HEK293 (cell line): Measurements from ENCODE around the gene TFAP2C.

Experiments
- CTCF ChIA-PET: fragments of 350-600 bp; formaldehyde crosslinking; extraction: SDS; loops from one replicate; lab custom pipeline; 2021; ENCODE audit warnings: antibody characterized with exemption; lab: Yijun Ruan, JAX
- POLR2A ChIA-PET: fragments of 300-600 bp; formaldehyde crosslinking; extraction: SDS; loops from one replicate; lab custom pipeline; 2020; ENCODE audit warnings: antibody characterized with exemption, inconsistent platforms; lab: Yijun Ruan, JAX
- H3K27ac ChIP-seq: fragments of 200-500 bp; sonication (Bioruptor generic); 2 replicates; pipeline ENCODE4 v1.5.1; 2014; ENCODE audit warnings: low read depth, low read length, control low read depth, inconsistent platforms; ENCODE audit errors: extremely low read depth
- H3K36me3 ChIP-seq, 2 experiments: fragments of 200-500 bp in 1 of 2; sonication (Bioruptor generic) in 1 of 2; 1 replicate in 1 of 2; 2 replicates in 1 of 2; pipeline ENCODE4 v1.5.1; 2014 to 2017; ENCODE audit warnings: inconsistent platforms in 2 of 2, low read length in 2 of 2; ENCODE audit not compliant: control insufficient read depth in 2 of 2, insufficient read depth in 1 of 2
- H3K4me1 ChIP-seq: fragments of 200-500 bp; sonication (Bioruptor generic); 2 replicates; pipeline ENCODE4 v1.5.1; 2014; ENCODE audit warnings: mild to moderate bottlenecking, low read length, inconsistent platforms; ENCODE audit not compliant: control insufficient read depth, insufficient read depth
- H3K4me3 ChIP-seq: 2 replicates; pipeline ENCODE4 v1.5.1; 2011; ENCODE audit warnings: low read depth, mild to moderate bottlenecking, control low read depth, low read length, moderate library complexity
- H3K9me3 ChIP-seq: fragments of 200-500 bp; sonication (Bioruptor generic); 2 replicates; pipeline ENCODE4 v1.5.1; 2014; ENCODE audit warnings: low read depth, low read length, inconsistent platforms; ENCODE audit not compliant: control insufficient read depth, insufficient read depth
- KLF16 ChIP-seq: fragments of 450-650 bp; formaldehyde crosslinking; IDR thresholded peaks from 2 replicates; pipeline ENCODE4 v1.5.1; 2017; ENCODE audit warnings: missing biosample characterization, missing genetic modification characterization
- OVOL3 ChIP-seq: fragments of 450-650 bp; formaldehyde crosslinking; IDR thresholded peaks from 2 replicates; pipeline ENCODE4 v1.5.1; 2016; ENCODE audit warnings: missing biosample characterization, missing genetic modification characterization
- ZEB2 ChIP-seq: fragments of 450-650 bp; formaldehyde crosslinking; IDR thresholded peaks from 2 replicates; pipeline ENCODE4 v1.5.1; 2016; ENCODE audit warnings: missing biosample characterization, missing genetic modification characterization
- ZNF121 ChIP-seq: fragments of 450-650 bp; formaldehyde crosslinking; IDR thresholded peaks from 2 replicates; pipeline ENCODE4 v1.5.1; 2016; ENCODE audit warnings: missing biosample characterization, missing genetic modification characterization
- ZNF211 ChIP-seq: fragments of 450-650 bp; formaldehyde crosslinking; IDR thresholded peaks from 2 replicates; pipeline ENCODE4 v1.5.1; 2016; ENCODE audit warnings: low read depth, missing biosample characterization, missing genetic modification characterization
- ZNF24 ChIP-seq: fragments of 450-650 bp; formaldehyde crosslinking; IDR thresholded peaks from 2 replicates; pipeline ENCODE4 v1.5.1; 2016; ENCODE audit warnings: missing biosample characterization, missing genetic modification characterization
- ZNF350 ChIP-seq: fragments of 450-650 bp; formaldehyde crosslinking; IDR thresholded peaks from 2 replicates; pipeline ENCODE4 v1.5.0; 2017; ENCODE audit warnings: missing biosample characterization, mild to moderate bottlenecking, missing genetic modification characterization
- ZNF37A ChIP-seq: fragments of 450-650 bp; IDR thresholded peaks from 2 replicates; pipeline ENCODE4 v1.5.1; 2018; ENCODE audit warnings: missing biosample characterization, missing genetic modification characterization
- ZNF433 ChIP-seq: fragments of 450-650 bp; formaldehyde crosslinking; IDR thresholded peaks from 2 replicates; pipeline ENCODE4 v1.5.1; 2016; ENCODE audit warnings: missing biosample characterization, missing genetic modification characterization, low read depth
- ZNF530 ChIP-seq: fragments of 450-650 bp; formaldehyde crosslinking; IDR thresholded peaks from 2 replicates; pipeline ENCODE4 v1.5.1; 2016; ENCODE audit warnings: low read depth, missing biosample characterization, missing genetic modification characterization
- ZNF548 ChIP-seq: fragments of 450-650 bp; formaldehyde crosslinking; IDR thresholded peaks from 2 replicates; pipeline ENCODE4 v1.5.1; 2016; ENCODE audit warnings: missing biosample characterization, missing genetic modification characterization
- ZNF596 ChIP-seq: fragments of 450-650 bp; IDR thresholded peaks from 2 replicates; pipeline ENCODE4 v1.5.0; 2018; ENCODE audit warnings: missing biosample characterization, mild to moderate bottlenecking, missing genetic modification characterization, moderate library complexity
- ZNF610 ChIP-seq: fragments of 450-650 bp; formaldehyde crosslinking; IDR thresholded peaks from 2 replicates; pipeline ENCODE4 v1.5.1; 2016; ENCODE audit warnings: missing biosample characterization, missing genetic modification characterization, borderline replicate concordance
- ZNF623 ChIP-seq: fragments of 450-650 bp; formaldehyde crosslinking; IDR thresholded peaks from 2 replicates; pipeline ENCODE4 v1.5.1; 2016; ENCODE audit warnings: missing biosample characterization, missing genetic modification characterization
- ZNF777 ChIP-seq: fragments of 450-650 bp; formaldehyde crosslinking; IDR thresholded peaks from 2 replicates; pipeline ENCODE4 v1.5.1; 2017; ENCODE audit warnings: missing biosample characterization, missing genetic modification characterization, borderline replicate concordance
- ZNF785 ChIP-seq: fragments of 450-650 bp; formaldehyde crosslinking; IDR thresholded peaks from 2 replicates; pipeline ENCODE4 v1.5.1; 2016; ENCODE audit warnings: missing biosample characterization, missing genetic modification characterization
- TF ChIP-seq, protein P1 (sequence below): fragments of 450-650 bp; formaldehyde crosslinking; IDR thresholded peaks from 2 replicates; pipeline ENCODE4 v1.5.1; 2016; ENCODE audit warnings: missing biosample characterization, missing genetic modification characterization, low read depth
- TF ChIP-seq, protein P2 (sequence below): fragments of 450-650 bp; formaldehyde crosslinking; IDR thresholded peaks from 2 replicates; pipeline ENCODE4 v1.5.1; 2016; ENCODE audit warnings: missing biosample characterization, missing genetic modification characterization
- TF ChIP-seq, protein P3 (sequence below): fragments of 450-650 bp; formaldehyde crosslinking; IDR thresholded peaks from 2 replicates; pipeline ENCODE4 v1.5.1; 2017; ENCODE audit warnings: missing biosample characterization, missing genetic modification characterization
- TF ChIP-seq, protein P4 (sequence below): fragments of 450-650 bp; formaldehyde crosslinking; IDR thresholded peaks from 2 replicates; pipeline ENCODE4 v1.5.1; 2017; ENCODE audit warnings: missing biosample characterization, missing genetic modification characterization
- TF ChIP-seq, protein P5 (sequence below): fragments of 450-650 bp; formaldehyde crosslinking; IDR thresholded peaks from 2 replicates; pipeline ENCODE4 v1.5.1; 2017; ENCODE audit warnings: missing biosample characterization, missing genetic modification characterization
- TF ChIP-seq, protein P6 (sequence below): fragments of 450-650 bp; IDR thresholded peaks from 2 replicates; pipeline ENCODE4 v1.5.1; 2018; ENCODE audit warnings: missing biosample characterization, missing genetic modification characterization

Gene TFAP2C

DNA sequence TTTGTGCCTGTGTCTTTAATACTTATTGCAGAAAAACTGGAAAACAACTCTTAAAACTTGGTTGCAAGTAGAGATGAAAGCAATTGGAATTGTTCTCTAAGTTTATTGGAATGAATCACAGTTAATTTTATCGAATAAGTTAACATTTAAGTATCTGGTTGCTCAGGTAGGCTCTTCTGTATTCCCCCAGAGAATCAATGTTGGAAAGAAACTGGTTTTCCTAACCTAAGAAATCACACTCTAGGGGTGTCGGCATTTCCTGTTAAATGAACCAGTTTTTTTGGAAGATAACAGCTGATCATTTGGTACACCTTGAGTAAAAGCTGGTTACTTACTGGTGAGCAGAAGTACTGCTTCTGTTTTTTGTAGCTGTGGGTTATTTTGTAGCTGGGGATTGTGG lies 5.2 kb downstream of the TFAP2C start:
- peaks cover 0 to 79% of the 10 kb centered on the region in 2 experiments; a peak in 2 of 3 replicates for H3K36me3 ChIP-seq
- no peaks in the 10 kb centered on the region for H3K9me3 ChIP-seq
- H3K4me3 ChIP-seq = no peak overlapping the region
- ChIA-PET POLR2A (no interaction called here), CTCF (interaction anchor here (0.7 kb wide), 1 partner anchor 274 kb away, joined by 5 read pairs; no protein-coding TSS in a partner anchor)
- TF ChIP-seq ZNF24 (tag by site-specific recombination) (no peak), ZNF610 (tag by site-specific recombination) (no peak), ZNF433 (tag by site-specific recombination) (no peak), ZNF350 (no peak), ZNF785 (tag by site-specific recombination) (no peak), ZNF211 (no peak), ZNF777 (tag by site-specific recombination) (no peak), ZNF596 (tag by site-specific recombination) (no peak), ZEB2 (tag by site-specific recombination) (no peak), OVOL3 (tag by site-specific recombination) (no peak), ZNF530 (no peak)
- TF ChIP-seq, protein P1, sequence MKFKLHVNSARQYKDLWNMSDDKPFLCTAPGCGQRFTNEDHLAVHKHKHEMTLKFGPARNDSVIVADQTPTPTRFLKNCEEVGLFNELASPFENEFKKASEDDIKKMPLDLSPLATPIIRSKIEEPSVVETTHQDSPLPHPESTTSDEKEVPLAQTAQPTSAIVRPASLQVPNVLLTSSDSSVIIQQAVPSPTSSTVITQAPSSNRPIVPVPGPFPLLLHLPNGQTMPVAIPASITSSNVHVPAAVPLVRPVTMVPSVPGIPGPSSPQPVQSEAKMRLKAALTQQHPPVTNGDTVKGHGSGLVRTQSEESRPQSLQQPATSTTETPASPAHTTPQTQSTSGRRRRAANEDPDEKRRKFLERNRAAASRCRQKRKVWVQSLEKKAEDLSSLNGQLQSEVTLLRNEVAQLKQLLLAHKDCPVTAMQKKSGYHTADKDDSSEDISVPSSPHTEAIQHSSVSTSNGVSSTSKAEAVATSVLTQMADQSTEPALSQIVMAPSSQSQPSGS (tag by site-specific recombination) = no peak
- TF ChIP-seq, protein P2, sequence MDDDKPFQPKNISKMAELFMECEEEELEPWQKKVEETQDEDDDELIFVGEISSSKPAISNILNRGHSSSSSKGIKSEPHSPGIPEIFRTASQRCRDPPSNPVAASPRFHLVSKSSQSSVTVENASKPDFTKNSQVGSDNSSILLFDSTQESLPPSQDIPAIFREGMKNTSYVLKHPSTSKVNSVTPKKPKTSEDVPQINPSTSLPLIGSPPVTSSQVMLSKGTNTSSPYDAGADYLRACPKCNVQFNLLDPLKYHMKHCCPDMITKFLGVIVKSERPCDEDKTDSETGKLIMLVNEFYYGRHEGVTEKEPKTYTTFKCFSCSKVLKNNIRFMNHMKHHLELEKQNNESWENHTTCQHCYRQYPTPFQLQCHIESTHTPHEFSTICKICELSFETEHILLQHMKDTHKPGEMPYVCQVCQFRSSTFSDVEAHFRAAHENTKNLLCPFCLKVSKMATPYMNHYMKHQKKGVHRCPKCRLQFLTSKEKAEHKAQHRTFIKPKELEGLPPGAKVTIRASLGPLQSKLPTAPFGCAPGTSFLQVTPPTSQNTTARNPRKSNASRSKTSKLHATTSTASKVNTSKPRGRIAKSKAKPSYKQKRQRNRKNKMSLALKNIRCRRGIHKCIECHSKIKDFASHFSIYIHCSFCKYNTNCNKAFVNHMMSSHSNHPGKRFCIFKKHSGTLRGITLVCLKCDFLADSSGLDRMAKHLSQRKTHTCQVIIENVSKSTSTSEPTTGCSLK (tag by site-specific recombination) = no peak
- TF ChIP-seq, protein P3, sequence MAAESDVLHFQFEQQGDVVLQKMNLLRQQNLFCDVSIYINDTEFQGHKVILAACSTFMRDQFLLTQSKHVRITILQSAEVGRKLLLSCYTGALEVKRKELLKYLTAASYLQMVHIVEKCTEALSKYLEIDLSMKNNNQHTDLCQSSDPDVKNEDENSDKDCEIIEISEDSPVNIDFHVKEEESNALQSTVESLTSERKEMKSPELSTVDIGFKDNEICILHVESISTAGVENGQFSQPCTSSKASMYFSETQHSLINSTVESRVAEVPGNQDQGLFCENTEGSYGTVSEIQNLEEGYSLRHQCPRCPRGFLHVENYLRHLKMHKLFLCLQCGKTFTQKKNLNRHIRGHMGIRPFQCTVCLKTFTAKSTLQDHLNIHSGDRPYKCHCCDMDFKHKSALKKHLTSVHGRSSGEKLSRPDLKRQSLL = no peak
- TF ChIP-seq, protein P4, sequence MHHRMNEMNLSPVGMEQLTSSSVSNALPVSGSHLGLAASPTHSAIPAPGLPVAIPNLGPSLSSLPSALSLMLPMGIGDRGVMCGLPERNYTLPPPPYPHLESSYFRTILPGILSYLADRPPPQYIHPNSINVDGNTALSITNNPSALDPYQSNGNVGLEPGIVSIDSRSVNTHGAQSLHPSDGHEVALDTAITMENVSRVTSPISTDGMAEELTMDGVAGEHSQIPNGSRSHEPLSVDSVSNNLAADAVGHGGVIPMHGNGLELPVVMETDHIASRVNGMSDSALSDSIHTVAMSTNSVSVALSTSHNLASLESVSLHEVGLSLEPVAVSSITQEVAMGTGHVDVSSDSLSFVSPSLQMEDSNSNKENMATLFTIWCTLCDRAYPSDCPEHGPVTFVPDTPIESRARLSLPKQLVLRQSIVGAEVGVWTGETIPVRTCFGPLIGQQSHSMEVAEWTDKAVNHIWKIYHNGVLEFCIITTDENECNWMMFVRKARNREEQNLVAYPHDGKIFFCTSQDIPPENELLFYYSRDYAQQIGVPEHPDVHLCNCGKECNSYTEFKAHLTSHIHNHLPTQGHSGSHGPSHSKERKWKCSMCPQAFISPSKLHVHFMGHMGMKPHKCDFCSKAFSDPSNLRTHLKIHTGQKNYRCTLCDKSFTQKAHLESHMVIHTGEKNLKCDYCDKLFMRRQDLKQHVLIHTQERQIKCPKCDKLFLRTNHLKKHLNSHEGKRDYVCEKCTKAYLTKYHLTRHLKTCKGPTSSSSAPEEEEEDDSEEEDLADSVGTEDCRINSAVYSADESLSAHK (tag by site-specific recombination) = no peak
- no peak overlapping the region for H3K27ac ChIP-seq
- 0 out of 2 replicates have a peak, but pooled peaks cover 2% of the 10 kb centered on the region for H3K4me1 ChIP-seq

DNA sequence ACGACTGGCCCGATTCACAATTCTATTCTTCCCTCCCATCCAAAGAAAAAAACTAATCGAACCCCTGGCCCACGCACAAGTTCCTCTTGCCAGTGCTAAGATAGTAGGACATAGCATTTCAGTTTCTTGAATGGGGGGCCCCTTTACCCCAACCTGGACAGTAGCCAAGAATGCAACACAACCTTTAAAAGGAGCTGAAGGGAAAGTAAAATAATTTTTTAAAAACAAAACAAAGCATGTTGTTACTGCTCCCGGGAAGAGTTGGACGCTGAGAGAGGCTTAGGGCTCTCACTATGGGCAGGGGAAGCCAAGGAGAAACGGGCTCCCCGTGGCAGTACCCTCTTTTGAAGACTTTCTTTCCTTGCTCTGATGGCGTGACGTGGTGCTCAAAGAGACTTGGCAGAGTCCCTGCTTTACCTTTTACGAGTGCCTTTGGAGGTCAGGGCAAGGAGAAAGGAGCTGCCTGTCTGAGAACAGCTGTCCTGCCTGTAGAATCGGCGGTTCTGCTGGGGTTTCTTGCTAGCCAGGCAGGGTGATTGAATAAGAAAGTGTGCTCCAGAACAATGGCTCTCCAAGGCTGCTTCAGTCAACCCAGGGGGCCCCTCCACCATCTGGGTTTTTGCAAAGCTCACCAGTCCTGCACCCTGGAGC lies 5.8 kb downstream of the TFAP2C start:
- Histone ChIP-seq H3K36me3 (peaks cover 0 to 85% of the 10 kb centered on the region in 2 experiments; a peak in 2 of 3 replicates), H3K4me3 (no peak overlapping the region), H3K4me1 (0 out of 2 replicates have a peak, but pooled peaks cover 2% of the 10 kb centered on the region), H3K27ac (no peak overlapping the region), H3K9me3 (no peaks in the 10 kb centered on the region)
- POLR2A ChIA-PET = no interaction called here
- CTCF ChIA-PET = interaction anchor here (0.7 kb wide), 1 partner anchor 273 kb away, joined by 5 read pairs; no protein-coding TSS in a partner anchor
- TF ChIP-seq, protein P5, sequence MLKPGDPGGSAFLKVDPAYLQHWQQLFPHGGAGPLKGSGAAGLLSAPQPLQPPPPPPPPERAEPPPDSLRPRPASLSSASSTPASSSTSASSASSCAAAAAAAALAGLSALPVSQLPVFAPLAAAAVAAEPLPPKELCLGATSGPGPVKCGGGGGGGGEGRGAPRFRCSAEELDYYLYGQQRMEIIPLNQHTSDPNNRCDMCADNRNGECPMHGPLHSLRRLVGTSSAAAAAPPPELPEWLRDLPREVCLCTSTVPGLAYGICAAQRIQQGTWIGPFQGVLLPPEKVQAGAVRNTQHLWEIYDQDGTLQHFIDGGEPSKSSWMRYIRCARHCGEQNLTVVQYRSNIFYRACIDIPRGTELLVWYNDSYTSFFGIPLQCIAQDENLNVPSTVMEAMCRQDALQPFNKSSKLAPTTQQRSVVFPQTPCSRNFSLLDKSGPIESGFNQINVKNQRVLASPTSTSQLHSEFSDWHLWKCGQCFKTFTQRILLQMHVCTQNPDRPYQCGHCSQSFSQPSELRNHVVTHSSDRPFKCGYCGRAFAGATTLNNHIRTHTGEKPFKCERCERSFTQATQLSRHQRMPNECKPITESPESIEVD (tag by site-specific recombination) = no peak
- TF ChIP-seq ZNF121 (no peak), ZNF548 (tag by site-specific recombination) (no peak), ZNF623 (tag by site-specific recombination) (no peak), KLF16 (no peak), ZNF37A (tag by site-specific recombination) (no peak)
- TF ChIP-seq, protein P6, sequence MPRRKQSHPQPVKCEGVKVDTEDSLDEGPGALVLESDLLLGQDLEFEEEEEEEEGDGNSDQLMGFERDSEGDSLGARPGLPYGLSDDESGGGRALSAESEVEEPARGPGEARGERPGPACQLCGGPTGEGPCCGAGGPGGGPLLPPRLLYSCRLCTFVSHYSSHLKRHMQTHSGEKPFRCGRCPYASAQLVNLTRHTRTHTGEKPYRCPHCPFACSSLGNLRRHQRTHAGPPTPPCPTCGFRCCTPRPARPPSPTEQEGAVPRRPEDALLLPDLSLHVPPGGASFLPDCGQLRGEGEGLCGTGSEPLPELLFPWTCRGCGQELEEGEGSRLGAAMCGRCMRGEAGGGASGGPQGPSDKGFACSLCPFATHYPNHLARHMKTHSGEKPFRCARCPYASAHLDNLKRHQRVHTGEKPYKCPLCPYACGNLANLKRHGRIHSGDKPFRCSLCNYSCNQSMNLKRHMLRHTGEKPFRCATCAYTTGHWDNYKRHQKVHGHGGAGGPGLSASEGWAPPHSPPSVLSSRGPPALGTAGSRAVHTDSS = no peak
